H54 (cell line): ENCODE data around the gene HES7.
A peak's percentile ranks its signal among the peaks of the same experiment; 100 is the strongest.
"Not testable (repeated sequence)": the region's sequence is repeated elsewhere in the genome, so short reads cannot be mapped to it uniquely, and the experiment has no call there.

Experiments
- DNase-seq: peaks from one replicate; pipeline ENCODE4 v3.0.0; 2011; ENCODE audit warnings: low spot score, mixed read lengths; ENCODE audit not compliant: insufficient read length
- FAIRE-seq: peaks from 3 replicates; lab custom pipeline; 2011; peaks lifted over from hg19 to GRCh38; lab: Jason Lieb, UNC
- POLR2A ChIP-seq: IDR thresholded peaks from 2 replicates; pipeline ENCODE4 v1.6.1; 2011; ENCODE audit warnings: low read depth, mild to moderate bottlenecking, low read length

Gene HES7

DNA sequence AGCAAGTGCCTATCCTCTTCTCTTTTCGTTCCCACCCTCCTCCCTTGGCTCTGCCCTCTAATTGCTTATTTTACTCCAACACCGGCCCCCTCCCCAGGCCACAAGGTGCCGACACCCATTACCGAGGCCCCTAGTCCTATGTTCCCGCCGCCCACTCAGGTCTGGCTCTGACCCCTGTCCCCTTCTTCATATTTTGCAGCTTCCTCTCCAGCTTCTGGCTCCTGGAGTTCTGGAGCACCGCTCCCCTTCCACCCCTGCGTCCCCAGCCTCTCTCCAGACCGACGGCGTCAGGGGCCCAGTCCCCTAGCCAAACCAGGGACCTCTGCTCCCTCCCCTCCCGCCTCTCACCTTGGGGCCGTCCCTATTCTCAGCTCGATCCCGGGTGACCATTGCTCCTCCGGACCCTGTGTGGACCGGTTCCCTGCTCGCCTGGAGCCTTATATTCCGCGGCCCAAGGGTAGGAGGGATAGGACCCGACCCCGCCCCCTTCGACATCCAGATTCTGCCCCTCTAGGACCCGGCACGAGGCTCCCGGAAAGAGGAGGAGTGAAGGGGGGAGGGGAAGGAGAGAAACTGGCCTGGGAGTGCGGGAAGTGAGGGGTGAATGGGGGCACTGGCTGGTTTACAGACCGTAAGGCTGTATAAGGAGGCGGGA lies at the start of gene HES7:
Gene HES7, minus strand, starts transcription at position 412 of the 655 bp plus-strand sequence. Its CDS starts 22 bp downstream, at position 390.
- TF ChIP-seq POLR2A, result no peak
- DNase-seq, result no peak
- no peak for FAIRE-seq

DNA sequence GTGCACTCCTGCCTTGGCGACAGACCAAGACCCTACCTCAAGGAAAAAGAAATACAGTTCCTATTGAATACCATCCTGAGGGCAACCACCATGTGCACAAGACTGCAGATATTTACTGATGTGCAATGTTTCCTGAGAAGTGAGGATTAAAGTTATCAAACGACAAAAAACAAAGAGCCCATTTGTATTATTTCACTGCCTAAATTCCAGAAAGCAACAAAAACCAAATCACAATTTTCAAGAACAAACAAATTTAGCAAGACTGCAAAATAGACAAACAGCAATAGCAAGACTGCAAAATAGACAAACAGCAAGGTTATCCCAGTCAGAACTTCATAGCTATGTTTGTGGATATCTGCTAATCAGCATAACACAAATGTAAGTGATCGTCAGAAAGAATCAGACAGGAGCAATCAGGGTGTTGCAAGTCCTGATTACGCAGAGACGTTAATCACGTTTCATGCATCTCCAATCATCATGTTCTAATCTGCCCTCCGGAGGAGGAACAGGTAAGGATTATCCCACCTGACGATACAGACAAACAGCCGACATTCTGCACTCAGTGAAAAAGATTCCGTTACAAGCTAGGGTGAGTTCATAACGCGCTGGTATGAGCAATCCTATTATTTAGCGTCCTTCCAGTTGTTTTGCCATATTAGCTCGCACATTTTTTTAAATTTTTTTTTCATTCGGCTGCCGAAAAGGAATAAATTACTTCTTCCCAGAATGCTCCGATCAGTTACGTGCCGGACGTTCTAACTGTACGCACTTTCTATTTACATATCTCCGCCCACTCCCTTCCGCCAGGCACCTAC lies 49.4 kb upstream of the HES7 start:
- DNase-seq, result no peak
- TF ChIP-seq POLR2A, result peak; percentile 100
- FAIRE-seq, result peak; percentile 64

- not testable (repeated sequence) for FAIRE-seq, DNase-seq
Measured at GRCh38 chr17:8170186-8170585, 46.3 kb upstream of the HES7 start.

DNA sequence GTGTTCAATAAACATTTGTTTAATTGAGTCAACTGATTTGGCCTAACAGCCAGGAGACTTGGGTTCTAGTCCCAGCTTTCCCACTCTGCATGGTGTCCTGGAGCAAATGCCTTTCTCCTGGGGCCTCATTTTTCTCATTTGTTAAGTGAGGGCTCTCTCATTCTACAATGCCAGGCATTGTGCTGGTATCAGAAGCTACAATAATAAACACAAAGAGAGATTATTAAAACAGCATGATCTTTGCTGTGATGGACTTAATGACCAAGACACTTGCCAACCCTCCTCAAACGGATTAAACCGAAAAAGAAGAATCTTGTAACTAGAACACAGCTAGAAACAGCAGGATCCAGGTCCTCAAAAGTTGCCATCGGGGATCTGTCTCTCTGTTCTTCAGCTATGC lies 43.6 kb upstream of the HES7 start:
- DNase-seq (no peak), FAIRE-seq (no peak)
- no peak for TF ChIP-seq POLR2A

GRCh38 chr17:8166731-8167130 lies 42.8 kb upstream of the HES7 start:
- no peak for TF ChIP-seq POLR2A
- FAIRE-seq (no peak), DNase-seq (no peak)

GRCh38 chr17:8164815-8165131 lies 40.9 kb upstream of the HES7 start:
- FAIRE-seq, result no peak

DNA sequence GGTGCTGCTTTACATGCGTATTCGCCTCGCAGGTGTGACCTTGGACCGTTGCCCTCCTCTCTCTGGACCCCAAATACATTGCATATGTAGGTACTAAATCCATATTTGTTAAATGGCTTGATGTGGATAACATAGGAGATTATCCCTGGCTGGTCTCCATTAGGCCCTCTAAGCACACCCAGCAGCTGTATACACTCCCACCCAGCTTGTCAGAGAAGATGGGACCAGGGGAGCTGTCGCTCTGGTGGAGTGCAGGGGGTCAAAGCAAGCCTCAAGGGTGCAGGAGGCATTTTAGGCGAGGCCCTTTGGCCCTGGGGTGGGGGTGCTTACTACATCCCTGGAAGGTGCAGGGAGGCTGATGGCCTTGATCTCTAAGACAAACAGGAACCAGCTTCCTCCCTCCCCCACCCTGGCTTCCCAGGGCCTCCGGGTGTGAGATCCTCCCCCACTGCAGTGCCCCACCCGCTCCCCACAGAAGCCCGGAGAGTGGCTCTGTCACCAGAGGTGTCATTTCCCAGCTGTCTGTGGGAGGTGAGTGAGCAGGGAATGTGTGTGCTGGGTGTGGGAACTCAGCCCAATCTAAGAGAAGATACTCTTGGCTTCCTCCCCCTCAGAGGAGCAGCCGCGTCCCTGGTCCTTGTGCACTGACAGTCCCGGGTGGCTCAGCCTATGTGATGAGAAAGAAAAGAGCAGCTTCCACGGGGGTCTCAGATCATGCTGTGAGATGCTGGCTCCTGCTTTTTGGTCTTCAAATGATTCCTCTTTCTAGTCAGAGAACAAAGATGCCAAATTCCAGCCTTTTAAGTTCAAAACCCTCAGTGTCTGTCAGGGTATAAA lies 40.3 kb upstream of the HES7 start:
- no peak for DNase-seq
- FAIRE-seq, result no peak
- no peak; the same call in 1 of the 2 replicates for TF ChIP-seq POLR2A

More at GRCh38 chr17:8164815-8165131, 40.9 kb upstream of the HES7 start:
- no peak for DNase-seq
- TF ChIP-seq POLR2A, result no peak

- peak; percentile 11; the same call in 1 of the 2 replicates for TF ChIP-seq POLR2A
- DNase-seq (no peak), FAIRE-seq (no peak)
Measured at GRCh38 chr17:8162997-8163977, 39.4 kb upstream of the HES7 start.

- peak; percentile 91 for TF ChIP-seq POLR2A
- FAIRE-seq, result no peak
- no peak for DNase-seq
Measured at GRCh38 chr17:8162233-8162996, 38.5 kb upstream of the HES7 start, which contains the start of gene VAMP2. Gene VAMP2, minus strand, starts transcription at chr17:8162948. Its CDS starts 69 bp downstream, at chr17:8162879.

GRCh38 chr17:8161289-8162232 lies 37.7 kb upstream of the HES7 start:
- no peak for TF ChIP-seq POLR2A
- FAIRE-seq (no peak), DNase-seq (no peak)

GRCh38 chr17:8160741-8161221 lies 36.9 kb upstream of the HES7 start:
- no peak for TF ChIP-seq POLR2A
- no peak for DNase-seq
- FAIRE-seq, result no peak

DNA sequence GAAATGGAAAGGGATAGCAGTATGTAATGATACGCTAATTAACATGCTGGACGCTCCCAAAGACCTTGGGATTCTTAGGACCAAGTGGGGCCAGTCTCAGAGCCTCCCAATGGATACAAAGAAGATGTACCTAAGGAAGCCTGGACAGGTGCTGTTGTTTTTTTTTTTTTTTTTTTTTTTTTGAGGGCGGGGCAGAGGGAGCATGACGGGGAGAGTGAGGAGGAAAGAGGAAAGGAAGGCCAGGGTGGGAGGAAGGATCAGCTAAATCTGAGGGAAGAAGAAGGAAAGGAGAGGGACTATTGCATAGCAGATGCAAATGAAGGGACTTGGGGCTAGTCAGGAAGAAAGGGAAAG lies 36.3 kb upstream of the HES7 start:
- no peak for FAIRE-seq
- TF ChIP-seq POLR2A, result no peak
- no peak for DNase-seq
